NCI-H2081 (cell line): ENCODE results near the gene PLD1.
"Not testable (repeated sequence)": the region's sequence is repeated elsewhere in the genome, so short reads cannot be mapped to it uniquely, and the experiment has no call there.

Experiments used
- DNase-seq, 2 experiments: peaks; one replicate each; lab custom pipeline; 2025; lab: John Stamatoyannopoulos, UW

Gene PLD1

DNA sequence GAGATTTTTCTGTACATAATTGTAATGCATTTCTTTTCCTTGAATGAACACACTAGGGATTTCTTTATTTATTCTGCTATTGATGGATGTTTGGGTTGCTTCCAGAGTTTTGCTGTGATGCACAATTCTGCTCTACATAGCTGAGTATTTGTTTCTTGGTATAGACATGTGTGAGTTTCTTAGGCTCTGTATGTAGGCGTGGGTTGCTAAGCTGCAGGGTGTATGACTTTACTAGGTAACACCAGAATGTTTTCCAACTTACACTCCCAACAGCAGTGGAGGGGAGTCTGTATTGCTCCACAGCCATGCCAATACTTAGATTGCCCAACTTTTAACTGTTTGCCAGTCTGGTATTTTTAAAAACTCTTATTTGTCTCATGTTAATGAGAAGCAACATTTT lies 194.6 kb downstream of the PLD1 start:
- DNase-seq: no peak

DNA sequence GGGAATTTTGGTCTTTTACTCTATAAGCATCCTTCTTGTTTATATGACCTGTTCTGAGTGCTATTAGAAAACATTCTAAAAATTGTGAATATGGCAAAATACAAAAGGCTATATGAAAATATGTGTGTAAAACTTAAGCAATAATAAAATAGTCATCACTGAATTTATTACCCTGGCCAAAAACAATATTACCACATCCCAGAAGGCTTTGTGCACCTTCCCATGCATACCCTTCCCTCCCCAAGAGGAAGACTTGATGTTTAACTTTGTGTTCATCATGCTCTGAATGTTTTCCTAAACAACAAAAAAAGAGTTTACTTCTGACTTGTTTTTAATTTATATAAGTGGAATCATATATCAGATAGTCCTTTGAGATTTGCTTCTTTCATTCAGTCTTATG lies 195.0 kb downstream of the PLD1 start:
- no peak for DNase-seq

DNA sequence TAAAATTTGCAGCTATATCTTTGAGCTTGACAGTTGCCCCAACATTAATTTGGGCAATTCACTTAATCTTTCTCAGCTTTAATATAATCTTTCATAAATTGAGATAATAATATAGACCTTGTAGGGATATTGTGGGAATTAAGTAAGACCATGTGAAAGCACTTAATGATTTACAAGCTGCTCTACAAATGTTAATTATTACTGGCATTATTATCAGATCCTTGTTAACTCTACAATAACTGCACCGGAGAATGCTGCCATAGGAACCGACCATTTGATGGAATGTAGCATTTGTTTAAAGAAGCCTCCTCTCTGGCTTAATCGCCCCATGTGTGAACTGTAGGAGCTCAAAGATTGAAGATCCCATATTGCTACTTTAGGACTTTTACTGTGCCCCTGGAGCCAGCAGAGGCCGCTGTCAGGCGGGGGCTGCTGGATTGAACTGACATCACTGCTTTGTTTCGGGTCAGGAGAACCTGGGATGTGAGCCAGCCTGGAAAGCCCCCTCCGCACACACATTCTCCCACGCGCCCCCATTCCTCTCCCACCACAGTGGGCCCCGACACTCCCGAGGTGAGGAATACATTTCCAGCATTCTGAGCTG lies 195.9 kb downstream of the PLD1 start:
- DNase-seq: no peak

DNA sequence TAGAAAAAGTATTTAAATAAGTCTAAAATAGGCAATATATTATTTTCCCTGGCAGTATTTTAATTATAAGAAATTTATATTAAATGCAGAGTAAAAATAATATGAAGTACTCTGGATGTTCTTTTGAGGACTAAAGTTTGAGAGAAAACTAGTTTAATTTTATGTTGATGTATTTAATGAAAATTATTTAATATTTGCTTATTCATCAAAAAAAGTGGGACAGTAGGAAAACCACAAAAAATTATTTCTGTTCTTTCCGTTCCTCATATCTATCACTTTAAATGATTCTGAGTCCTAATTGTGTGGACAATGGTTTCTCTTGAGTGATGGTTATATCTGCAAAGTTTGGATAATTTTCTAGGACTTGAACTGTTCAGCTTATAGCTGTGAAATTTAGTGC lies 202.8 kb downstream of the PLD1 start:
- DNase-seq: no peak

DNA sequence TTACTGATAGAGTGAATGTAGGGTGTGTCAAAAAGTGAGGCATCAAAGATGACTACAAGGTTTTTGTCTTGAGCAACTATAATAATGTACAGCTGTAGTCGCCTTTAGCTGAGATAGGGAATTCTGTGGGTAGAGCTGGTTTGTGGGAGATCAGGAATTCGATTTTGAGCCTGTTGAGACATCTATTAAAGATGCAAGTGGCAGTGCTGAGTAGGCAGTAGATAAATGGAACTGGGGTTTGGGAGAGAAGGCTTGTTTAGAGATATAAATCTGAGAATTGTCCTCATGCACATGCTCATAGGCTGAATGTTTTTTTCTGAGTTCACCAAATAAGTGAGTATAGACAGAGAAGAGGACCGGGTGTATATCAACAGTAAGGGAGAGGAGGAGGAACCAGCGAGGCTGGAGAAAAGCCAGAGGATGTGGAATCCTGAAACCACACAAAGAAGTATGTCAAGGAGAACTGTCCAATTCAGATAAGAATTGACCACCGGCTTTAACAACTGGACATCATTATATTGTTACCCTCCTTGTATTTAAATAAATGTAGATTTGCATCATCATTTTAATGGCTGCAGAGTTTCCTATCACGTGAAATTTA lies 204.0 kb downstream of the PLD1 start:
- DNase-seq: no peak

DNA sequence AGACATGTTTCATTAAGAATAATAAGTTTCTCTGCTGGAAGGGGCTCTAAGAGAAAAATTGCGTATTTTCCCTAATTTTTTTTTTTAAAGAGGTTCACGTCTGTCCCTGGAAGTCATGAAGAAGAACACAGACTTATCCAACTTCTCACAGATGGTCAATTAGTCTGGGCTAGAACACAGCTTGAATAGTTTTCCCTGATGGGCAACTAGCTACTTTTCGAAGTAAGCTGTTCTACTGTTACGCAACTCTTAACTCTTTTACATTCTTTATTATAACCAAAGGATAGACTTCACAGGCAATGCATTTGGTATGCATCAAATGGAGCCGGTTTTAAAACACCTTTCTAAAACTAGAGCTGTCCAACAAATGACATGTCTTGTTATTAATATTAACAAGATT lies 205.9 kb downstream of the PLD1 start:
- DNase-seq: no peak

DNA sequence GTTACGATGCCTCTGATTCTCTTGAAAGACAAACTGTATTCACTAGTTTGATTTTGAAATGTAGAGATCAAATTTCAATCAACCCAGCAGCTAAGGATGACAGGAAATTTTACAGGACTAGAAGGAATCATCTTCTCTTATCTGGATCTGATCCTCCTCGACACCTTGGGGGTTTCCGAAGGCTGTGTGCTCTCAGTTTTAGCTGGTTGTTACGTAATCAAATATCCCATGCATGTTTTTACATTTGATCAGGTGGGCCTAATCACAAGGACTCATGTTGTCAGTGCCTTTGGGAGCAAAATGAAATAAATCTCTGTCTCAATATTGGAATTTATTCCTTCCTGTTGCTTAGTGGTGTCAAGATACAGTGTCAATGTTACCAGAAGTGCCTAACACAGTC lies 208.2 kb downstream of the PLD1 start:
- DNase-seq: no peak

DNA sequence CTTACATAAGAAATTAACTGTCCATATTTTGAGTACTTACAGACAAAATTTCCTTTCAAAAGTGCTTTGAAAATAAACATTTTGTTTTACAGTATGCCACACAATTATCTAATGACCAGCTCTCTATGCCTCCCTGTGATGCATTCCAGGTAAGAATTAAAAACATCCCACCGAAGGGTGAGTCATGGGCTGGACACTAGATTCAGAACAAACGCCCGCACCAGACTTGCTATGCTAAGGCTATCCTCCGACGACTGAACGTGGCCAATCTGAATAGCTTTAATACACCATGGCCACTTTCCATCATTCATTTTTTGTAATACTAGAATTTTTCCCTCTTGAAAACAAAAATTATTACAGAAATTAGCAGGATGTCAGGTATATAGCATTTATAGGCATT lies 210.3 kb downstream of the PLD1 start:
- DNase-seq: no peak

DNA sequence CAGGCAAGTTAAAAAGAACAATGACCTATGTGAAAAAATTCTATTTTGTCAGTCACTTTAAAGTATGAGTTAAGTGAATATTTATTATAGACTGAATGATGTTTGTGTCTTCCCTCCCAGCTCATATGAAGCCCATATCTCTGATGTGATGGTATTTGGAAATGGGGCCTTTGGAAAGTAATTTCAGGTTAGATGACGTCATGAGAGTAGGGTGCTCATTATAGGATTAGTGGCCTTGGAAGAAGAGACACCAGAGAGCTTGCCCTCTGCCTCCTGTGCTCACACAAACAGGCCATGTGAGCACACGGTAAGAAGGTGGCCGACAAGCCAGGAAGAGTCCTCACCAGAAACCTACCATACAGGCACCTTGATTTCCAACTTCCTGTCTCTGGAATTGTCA lies 211.3 kb downstream of the PLD1 start:
- DNase-seq: no peak

DNA sequence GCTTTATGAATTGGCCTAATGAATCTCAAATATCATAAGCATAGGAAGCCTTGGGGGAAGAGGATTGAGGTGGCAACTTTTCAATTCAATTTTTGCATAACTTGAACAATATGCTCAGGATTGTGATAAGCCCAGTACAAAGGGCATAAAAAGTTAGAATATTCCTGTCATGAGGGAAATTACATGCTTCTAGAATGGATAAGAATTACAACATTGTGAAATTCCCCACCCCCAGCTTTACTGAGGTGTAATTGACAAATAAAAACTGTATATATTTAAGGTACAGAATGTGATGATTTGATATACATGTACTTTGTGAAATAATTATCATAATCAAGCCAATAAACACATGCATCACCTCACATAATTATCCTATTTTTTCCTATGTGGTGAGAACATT lies 217.5 kb downstream of the PLD1 start:
- DNase-seq: no peak

DNA sequence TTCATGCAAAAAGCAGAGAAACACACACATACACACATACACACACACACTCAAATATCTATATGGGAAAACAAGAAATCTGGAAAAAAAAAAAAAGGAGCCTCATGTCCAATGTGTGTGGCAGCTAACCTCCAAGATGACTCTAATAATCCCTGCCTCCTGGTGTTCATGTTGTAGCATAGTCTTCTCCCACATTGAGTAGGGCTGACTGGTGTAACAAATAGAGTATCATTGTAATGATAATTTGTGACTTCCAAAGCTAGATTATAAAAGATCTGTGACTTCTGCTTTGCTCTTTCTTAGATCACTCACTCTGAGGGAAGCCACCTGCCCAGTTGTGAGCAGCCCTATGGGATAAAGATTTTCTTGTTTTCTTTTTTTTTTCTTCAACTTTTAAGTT lies 219.2 kb downstream of the PLD1 start:
- no peak for DNase-seq

DNA sequence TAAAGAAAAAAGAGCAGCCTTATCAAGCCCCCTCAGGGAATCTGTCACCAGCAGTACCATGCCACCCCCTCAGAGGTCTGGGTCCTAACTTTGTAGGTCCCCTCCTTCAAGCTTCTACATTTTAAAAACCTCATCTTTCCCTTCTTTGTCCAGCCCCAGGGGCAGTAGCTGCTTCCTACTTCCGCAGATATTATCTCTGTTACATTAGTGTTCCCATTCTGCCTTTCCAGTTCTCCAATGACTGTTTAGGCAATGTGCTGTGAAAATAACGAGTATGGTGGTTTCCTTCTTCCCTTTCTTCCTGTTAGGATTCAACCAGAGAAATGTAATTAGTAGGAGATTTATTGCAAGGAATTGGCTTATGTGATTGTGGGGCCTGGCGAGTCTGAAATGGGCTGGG lies 224.0 kb downstream of the PLD1 start:
- DNase-seq: no peak

DNA sequence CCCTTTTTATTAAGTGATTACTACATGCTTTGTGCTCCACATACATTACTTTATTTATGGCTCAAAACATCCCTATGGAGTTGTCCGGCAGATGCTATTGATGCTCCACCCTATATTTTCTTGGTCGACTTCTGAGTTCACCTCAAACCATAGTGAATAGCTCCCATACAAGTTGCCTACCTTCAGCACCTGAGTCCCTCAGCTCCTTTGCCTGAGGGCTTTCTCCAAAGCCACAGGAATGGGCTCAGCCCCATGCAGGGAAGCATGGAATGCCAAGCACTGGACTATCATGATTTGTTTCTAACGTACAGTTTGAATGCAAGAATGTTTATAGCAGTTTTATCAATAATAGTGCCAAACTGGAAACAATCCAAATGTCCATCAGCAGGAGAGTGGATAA lies 225.2 kb downstream of the PLD1 start:
- DNase-seq: no peak

DNA sequence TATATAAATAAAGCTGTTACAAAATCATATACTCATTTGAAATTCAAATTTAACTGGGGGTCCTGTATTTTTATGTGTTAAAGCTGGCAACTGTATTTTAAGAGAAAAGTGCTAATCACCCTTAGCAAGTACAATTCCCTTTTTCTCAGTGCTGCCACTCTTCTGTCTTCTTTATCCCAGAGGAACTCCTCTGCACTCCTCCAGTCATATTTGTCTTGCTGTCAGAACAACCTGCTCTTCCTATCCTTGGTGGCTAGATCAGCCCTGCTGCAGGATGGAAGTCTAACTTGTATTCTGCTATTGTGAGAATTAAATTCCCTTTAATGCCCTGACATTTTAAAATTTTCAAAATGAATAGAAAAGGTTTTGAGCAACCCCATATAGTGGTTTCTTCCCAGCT lies 226.2 kb downstream of the PLD1 start:
- DNase-seq: no peak

DNA sequence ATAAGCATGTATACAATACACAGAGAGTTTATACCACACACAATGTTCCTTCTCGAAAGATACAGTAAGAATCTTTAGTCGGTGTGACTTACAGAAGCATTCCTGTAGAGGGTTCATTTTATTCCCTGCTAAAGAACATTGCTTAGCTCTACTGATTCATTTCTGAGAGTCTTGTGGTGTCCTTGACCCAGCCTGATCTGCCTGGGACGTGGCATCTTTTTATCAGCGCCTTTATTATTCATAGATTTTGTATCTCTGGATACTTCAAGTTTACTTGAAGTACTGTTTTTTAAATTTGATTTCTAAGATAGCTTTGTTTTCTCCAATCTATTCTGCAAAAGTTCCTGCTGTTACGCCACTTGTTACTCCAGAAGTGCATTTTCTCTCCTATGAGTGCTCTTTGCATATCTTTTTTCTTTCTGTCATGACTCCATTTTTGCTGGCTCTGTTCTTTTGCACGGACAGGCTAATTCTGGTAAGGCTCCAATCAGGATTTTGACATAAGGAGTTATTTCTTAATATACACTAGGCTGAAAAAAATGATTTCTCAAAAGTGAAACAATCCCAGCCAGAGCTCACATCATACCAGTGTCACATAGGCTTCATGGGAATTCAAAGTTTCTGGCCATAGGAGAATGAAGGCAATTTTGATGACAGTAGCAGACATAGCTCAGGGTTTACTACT lies 235.6 kb downstream of the PLD1 start:
- no peak for DNase-seq

DNA sequence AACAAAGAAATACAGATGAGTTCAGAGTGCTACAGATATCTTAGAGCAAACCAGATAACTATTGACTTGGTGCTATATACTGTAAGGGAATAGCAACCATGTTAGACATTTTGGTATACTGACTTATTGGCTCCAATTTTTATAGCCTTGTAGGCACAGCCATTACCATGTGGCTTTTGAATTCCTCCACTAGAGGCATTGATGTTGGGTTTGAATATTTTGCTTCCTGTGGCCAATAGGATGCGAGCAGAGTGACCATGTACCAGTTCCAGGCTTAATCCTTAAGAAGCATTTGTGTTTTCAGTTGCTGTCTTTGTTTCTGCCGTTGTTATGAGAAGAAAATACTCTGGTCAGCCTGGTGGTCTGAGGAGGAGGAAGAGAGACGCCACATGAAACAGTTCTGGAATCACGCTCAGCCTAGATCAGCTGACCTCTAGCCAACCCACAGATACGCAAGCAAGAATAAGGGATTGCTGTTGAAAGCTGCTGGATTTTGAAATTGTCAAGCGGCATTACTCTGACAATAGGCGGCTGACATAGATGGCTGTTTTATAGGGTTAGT lies 240.6 kb downstream of the PLD1 start:
- no peak for DNase-seq

DNA sequence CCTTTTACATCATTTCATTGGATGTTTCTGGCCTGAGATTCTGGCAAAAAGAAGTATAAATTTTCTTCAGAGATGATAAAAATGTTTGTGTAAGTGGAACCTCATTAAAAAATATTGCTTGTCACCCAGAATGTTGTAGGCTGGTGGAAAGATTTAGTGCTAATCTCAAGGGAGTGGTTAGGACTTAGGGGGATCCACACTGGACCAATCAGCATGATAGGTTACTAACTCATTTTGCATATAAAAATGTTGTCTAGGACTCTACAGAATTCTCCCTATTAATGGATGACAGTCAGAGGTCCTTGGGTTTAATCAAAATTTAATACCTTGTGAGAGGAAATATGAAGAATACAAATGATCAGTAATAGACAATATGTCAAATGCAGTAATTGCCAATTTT lies 241.5 kb downstream of the PLD1 start:
- no peak for DNase-seq

DNA sequence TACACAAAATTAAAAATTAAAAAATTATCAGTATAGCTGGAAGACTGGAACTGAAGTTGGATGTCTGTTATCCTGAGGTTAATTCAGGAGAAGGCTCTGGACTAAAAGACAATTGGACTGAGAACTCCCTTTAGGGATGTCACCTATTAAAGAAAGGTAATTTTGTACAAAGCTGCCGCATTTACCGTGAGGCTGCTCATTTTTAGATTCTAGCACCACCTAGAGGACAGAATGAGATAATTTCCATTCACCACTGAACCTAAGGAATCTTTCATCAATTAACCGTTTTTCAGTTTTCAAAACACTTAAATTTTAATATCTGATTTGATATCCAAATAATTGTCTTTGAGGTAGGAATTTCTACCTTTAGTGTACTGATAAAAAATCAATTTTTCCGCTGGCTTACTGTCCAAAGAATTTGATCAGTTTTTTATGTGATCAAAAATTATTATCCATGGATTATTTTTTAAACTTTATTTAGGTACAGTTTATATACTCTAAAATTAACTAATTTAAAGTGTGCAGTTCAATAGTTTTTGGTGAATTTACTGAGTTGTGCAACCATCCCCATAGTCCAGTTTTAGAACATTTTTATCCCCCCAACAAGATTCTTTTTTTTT lies 243.4 kb downstream of the PLD1 start:
- peak; percentile 69 to 73 for DNase-seq

DNA sequence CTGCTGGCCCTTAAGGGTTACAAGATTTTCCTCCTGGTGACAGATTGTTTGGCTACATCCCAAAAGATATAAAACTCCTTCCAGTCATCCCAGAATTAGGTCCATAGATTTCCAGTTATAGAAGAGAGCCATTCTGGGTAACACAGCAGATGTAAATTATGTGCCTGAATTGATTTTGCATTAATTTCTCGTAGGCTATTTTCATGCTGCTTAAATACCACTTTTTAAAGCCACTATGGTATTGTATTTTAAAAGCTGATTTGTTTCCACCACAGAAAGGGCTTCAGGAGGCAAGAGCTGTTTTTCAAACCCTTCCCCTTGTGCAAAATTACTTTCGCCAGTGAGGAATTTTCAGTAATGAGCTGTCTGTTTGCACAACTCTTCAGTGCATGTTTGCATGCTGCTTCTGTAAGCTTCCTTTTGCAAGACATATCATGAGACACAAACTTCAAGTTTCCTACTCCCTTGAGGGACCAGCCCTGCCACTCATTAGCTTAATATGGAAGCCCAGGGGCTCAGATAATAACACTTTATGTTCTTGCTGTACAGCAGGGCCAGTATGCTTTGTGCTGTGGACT lies 244.7 kb downstream of the PLD1 start:
- no peak for DNase-seq

DNA sequence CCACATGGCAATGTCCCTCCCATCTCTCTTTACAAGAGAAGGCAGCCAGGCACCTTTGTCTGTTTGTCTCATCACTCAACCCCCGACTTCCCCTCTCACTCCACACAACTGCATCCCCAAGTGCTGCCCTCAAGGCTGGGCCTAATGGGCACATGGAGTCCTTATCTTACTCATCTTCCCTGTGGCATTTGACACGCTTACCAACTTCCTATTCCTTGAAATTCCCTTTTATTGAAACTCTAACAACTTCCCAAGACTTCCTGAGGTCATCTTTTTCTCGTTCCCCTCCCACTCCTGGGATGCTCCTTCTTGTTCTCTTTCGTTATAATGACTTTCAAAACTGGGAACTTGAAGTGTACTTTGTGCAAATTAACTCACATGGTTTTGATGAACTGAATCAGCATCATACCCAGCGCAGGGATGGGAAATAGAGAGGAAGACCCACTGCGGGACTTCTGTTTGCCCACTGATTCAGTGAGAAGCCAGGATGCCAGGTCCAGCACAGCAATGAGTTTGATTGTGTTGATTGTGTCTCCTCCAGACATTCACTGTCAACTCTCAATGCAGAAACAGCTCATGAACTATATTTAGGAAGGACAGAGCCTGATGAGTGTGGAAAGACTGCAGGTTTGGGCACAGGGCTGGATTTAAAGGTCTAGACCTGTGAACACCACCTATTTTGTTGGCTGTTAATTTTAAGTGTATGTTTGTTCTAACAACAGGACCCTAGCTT lies 245.4 kb downstream of the PLD1 start:
- DNase-seq: no peak

DNA sequence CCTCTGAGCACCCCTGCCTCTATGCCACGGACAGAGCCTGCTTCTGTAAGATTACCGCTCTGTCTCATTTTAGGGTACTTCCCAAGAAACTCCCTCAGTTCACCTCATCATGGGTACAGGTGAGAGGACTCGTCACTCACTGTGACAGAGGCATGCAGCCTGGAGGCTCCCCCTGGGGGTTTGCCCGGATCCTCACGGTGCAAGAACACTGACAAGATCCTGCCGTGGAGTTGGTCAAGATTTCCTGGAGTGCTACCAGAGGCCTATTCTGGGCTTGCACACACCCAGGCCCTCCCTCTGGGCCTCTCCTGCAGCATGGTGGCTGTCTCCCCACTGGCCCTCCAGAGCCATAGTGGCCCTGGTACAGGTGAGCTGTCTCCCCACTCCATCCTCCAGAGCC lies 247.0 kb downstream of the PLD1 start:
- no peak for DNase-seq

DNA sequence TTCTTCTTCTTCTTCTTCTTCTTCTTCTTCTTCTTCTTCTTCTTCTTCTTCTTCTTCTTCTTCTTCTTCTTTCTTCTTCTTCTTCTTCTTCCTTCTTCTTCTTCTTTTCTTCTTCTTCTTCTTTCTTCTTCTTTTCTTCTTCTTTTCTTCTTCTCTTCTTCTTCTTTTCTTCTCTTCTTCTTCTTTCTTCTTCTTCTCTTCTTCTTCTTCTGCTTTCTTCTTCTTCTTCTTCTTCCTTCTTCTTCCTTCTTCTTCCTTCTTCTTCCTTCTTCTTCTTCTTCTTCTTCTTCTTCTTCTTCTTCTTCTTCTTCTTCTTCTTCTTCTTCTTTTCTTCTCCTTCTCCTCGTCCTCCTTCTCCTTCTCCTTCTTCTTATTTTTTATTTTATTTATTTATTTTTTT lies 247.8 kb downstream of the PLD1 start:
- not testable (repeated sequence) for DNase-seq
